Measurements from ENCODE around the gene LMAN2. TPM values are rescaled to one million over a fixed set of nuclear protein-coding genes. Genes with fewer than 3 reads are reported as not detected.

Gene LMAN2
- total and polyA plus RNA-seq, 3 donors from 2014 or later, result 254 to 355 (median 355) TPM

GRCh38 chr5:177300951-177301350 is 50.5 kb downstream of the LMAN2 start:
- H3K4me1 ChIP-seq, result peaks cover 19% of the 10 kb centered on the region
- H3K27me3 ChIP-seq, result no peaks in the 10 kb centered on the region
- intact Hi-C loops (cut with DNase I; ENCODE audit: low total_unique reads), result loop anchor here (10.0 kb wide), 1 partner anchor 186 kb away; no protein-coding TSS in a partner anchor
- H3K27ac ChIP-seq, result peak overlapping the region in 1 of 2 donors; percentile 18
- H3K36me3 ChIP-seq (ENCODE audit: low read depth, missing control alignments), result no peaks in the 10 kb centered on the region
- WGBS, 2 donors, result 72 to 92% methylated on average over 2 of the region's 2 CpGs
- no peak overlapping the region for H3K4me3 ChIP-seq
- DNase-seq, result no peak
- H3K9me3 ChIP-seq, result no peaks in the 10 kb centered on the region
- TF ChIP-seq CTCF (IDR thresholded peaks at IDR 0.05), result no peak
- no peak for TF ChIP-seq POLR2A (IDR thresholded peaks at IDR 0.05)

GRCh38 chr5:177300236-177300880 is 51.1 kb downstream of the LMAN2 start:
- peak overlapping the region in 1 of 2 donors; percentile 18 for H3K27ac ChIP-seq
- peaks cover 19% of the 10 kb centered on the region for H3K4me1 ChIP-seq
- no peaks in the 10 kb centered on the region for H3K36me3 ChIP-seq (ENCODE audit: low read depth, missing control alignments)
- WGBS, 2 donors, result 25 to 40% methylated on average over 4 of the region's 4 CpGs
- no peak overlapping the region for H3K4me3 ChIP-seq
- intact Hi-C loops (cut with DNase I; ENCODE audit: low total_unique reads), result loop anchor here (10.0 kb wide), 1 partner anchor 186 kb away; no protein-coding TSS in a partner anchor
- H3K9me3 ChIP-seq, result no peaks in the 10 kb centered on the region
- H3K27me3 ChIP-seq, result no peaks in the 10 kb centered on the region
- DNase-seq, result no peak
- TF ChIP-seq CTCF (IDR thresholded peaks at IDR 0.05) (no peak), POLR2A (IDR thresholded peaks at IDR 0.05) (no peak)

GRCh38 chr5:177299697-177300096 is 51.8 kb downstream of the LMAN2 start:
- TF ChIP-seq POLR2A (IDR thresholded peaks at IDR 0.05), result no peak
- no peak for TF ChIP-seq CTCF (IDR thresholded peaks at IDR 0.05)
- peaks cover 17% of the 10 kb centered on the region for H3K4me1 ChIP-seq
- no peak for DNase-seq
- no peaks in the 10 kb centered on the region for H3K9me3 ChIP-seq
- H3K36me3 ChIP-seq (ENCODE audit: low read depth, missing control alignments), result no peaks in the 10 kb centered on the region
- 80 to 82% methylated on average over 9 of the region's 9 CpGs for WGBS, 2 donors
- intact Hi-C loops (cut with DNase I; ENCODE audit: low total_unique reads), result loop anchor here (10.0 kb wide), 1 partner anchor 185 kb away; no protein-coding TSS in a partner anchor
- peak overlapping the region in 1 of 2 donors; percentile 18 for H3K27ac ChIP-seq
- H3K4me3 ChIP-seq, result no peak overlapping the region
- no peaks in the 10 kb centered on the region for H3K27me3 ChIP-seq

GRCh38 chr5:177297922-177298321 is 53.5 kb downstream of the LMAN2 start:
- WGBS, 2 donors, result 88 to 92% methylated on average over 2 of the region's 2 CpGs
- H3K36me3 ChIP-seq (ENCODE audit: low read depth, missing control alignments), result no peaks in the 10 kb centered on the region
- no peak overlapping the region for H3K4me3 ChIP-seq
- intact Hi-C loops (cut with DNase I; ENCODE audit: low total_unique reads), result no loop called here
- H3K9me3 ChIP-seq, result no peaks in the 10 kb centered on the region
- DNase-seq, result no peak
- TF ChIP-seq POLR2A (IDR thresholded peaks at IDR 0.05), result no peak
- TF ChIP-seq CTCF (IDR thresholded peaks at IDR 0.05), result no peak
- H3K4me1 ChIP-seq, result peaks cover 13% of the 10 kb centered on the region
- H3K27me3 ChIP-seq, result no peaks in the 10 kb centered on the region
- H3K27ac ChIP-seq, result no peak overlapping the region

GRCh38 chr5:177296581-177296980 is 54.9 kb downstream of the LMAN2 start:
- no peak for DNase-seq
- Histone ChIP-seq H3K27ac (no peak overlapping the region), H3K4me3 (no peak overlapping the region), H3K4me1 (peaks cover 3% of the 10 kb centered on the region), H3K36me3 (ENCODE audit: low read depth, missing control alignments) (no peaks in the 10 kb centered on the region), H3K27me3 (no peaks in the 10 kb centered on the region), H3K9me3 (no peaks in the 10 kb centered on the region)
- intact Hi-C loops (cut with DNase I; ENCODE audit: low total_unique reads), result no loop called here
- WGBS, 2 donors, result 49 to 55% methylated on average over 4 of the region's 4 CpGs
- TF ChIP-seq POLR2A (IDR thresholded peaks at IDR 0.05), result no peak
- TF ChIP-seq CTCF (IDR thresholded peaks at IDR 0.05), result no peak
